Activated naive CD4-positive, alpha-beta T cell treated with Interleukin-2 at 50 U/mL for 16 hours (primary cell): ENCODE data around the gene CTSE.

ENCODE experiments used
- DNase-seq: peaks from one replicate; pipeline ENCODE4 v3.0.0-alpha.2; 2020

CTSE gene

DNA sequence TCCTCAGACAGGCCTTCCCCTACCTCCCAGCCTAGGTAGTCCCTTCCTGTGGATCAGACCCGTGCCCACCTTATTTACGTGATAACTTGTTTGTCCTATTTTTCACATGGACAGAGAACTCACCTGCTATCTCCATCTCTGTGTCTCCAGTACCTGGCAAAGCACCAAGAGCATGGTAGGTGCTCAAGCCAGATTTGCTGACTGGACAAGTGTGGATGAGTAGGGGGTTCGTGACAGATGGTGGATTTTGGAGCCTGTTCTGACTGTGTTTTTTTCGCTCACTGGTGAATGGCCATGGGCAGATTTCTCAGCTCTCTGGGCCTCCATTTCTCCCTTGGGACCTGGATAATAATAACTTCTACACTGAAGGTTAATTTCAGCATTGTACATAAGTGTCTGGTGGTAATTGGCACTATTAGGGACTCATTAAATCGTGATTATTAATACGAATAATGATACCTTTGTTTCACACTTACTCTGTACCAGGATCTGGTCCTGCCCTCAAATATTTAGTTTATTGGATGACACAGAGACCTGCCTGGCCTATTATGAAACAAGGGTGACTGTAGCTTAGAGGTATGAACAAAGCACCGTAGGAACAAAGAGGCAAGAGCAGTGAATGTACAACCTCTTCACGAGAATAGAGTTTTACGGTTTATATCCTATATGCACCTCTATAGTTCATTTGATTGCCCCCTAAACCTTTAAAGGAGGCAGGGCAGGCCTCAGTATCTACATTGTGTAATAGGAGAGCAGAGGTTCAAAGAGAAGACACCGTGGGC is 56.0 kb downstream of the CTSE start:
- no peak for DNase-seq

DNA sequence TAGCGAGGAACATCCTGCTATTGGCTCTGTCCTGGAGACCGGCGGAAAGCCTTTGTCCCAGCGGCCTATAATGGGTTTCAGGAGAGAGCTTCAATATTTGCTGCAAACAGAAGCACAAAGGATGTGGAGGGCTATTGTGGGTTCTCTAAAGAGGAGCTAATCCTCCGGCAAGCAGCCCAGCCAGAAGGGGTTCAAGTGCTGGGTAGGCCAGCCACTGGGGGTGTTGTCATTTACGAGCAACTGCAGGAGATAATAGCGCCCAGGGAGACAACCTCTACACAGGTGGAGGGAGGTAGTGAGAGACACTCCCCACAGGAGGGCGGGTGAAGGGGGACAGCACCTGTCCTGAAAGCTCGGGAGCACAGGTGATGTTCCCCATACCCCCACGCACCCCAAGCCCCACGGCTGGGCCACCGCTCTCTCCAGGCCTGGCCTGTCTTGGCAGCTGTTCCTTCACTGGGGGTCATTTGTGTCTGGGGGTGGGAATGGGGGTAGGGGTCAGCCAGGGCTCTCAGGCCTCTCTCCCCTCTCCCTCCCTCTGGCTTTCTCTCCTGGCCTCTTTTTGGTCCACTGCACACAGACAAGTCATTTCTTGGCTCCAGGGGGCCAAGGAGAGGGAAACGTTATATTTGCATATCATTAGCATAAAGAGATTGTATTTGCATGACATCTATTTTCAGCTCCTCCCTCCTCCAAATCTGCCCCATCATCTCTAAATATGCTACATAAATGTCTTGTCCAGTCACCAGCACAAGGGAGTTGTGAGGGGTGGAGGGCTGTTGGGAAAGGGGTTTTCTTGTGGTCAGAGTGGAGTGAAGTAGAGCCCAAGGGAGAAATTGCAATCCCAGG is 58.4 kb downstream of the CTSE start:
- DNase-seq = no peak

DNA sequence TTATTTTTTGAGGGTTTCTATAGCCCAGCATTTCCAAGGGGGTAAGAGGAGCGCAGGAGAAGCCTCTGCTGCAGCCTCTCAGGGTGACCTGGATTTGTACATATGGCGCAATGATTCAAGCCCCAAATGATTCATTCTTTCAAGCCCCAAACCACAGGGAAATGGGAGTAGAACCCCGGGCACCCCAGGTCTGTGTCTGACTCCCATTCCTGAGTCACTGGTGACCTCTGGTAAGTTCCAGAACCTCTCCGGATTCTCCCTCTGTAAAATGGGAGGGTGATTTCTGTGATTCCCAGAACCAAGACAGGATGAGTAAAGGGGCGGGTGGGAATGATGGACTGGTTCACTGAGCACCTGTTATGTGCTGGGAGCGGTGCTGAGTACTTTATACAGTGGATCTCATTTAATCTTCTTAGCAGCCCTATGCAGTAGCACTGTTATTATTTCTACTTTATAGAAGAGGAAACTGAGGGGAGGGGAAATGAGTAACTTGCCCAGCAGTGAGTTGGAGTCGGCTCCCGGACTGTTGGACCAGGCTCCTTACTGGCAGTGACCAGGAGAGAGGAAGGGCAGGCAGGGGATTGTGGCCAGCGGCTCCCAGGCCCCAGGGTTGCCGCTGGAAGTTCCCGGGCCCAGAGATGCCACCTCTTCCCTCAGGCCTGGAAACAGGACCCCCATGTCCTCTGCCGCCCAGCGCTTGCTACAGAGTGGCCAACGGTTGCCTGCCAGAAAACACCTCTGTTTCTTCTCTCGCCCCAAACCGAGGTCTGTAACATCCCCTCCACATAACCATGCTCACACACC is 60.1 kb downstream of the CTSE start:
- DNase-seq = no peak

DNA sequence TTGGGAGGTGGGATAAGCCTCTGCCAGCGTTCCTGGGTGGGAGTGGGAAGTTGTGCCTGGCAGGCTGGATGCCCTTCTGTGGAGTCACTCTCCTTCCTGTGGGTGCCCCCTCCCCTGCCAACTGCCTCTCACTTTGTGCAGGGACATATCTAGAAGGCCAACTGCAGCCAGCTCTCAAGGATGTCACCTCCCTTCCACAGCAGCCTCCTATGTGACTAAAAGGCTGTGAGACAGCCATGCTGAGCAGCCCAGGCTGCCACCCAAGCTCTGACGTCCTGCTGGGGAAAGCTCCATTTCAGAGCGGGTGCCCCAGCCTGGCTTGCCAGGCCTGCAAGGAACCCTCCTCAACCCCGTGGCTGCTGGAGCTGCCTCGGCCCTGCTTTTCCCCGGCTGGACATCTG is 60.9 kb downstream of the CTSE start:
- DNase-seq = no peak

DNA sequence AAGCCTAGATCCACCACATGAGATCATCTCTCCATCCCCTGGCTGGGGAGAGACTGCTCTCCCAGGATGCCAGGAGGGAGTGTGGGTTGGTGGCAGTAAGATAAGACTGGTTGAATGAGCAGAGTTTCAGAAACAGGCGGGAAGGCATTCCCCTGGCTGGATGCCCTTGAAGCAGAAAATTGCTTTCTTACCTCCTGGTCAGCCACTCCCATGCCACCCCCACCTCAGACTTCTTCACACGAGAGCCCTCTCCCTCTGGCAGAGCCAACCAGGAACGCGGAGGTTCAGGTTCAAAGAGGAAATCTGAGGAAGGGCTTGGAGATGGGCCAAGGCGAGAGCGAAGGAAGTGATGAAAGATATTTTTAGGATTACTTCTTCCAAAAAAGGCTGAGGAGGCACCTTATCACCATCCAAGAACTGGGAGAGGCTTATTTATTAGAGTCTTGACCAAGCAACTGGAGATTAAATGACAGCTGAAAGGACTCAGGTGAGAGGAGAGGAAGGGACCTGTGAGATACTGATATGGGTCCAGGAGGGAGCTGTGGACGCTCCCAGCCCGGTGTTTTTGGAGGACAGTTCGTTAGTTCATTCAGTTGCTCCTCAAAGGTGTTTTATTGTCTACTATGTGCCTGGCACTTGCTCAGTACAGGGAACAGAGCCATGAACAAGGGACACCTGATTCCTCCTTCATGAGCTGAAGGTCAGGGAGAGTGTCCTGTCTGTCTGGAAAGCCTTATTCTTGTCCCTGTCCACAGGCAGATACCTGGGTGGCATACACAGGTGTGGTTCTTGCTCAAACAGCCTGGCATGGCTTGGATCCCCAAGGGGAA is 61.5 kb downstream of the CTSE start:
- DNase-seq = no peak

DNA sequence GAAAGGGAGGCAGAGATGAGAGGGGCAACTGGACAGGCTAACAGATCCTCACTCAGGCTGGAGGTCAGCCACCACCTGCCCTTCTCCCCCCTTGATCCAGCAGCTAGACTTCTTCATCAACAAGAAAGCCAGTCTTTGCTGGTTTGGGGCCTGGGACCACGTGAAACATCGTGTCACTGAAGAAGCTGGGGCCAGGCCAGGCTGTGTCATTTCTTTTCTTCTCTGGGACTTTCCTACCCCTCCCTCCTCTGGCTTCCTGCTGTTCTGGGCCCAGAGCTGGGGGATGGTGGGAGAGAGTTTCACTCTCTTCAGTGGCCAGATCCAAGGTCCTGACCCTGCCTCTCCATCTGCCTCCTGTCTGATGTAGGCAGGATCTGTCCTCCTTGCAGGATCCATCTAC is 62.3 kb downstream of the CTSE start:
- no peak for DNase-seq

DNA sequence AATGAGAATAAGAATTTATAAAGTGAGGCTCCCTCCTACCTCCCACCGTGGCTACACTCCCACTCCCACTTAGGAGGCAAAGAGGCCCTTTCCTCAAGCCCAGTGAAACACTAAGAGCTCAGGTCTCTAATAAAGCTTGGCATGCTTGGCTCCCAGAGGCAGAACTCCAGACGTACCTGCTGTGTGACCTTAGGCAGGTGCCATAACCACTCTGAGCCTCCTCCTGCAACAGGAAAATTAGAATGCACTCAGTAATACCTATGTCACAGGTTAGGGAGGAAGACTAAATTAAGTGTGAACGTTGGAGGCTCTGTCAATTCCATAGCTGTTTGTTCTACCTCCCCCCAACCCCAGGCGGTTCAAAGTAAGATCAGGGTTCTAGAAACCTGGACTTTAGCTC is 63.9 kb downstream of the CTSE start:
- no peak for DNase-seq
